A549 (cell line): ENCODE results near the gene ROR2. TPM values are rescaled to one million over a fixed set of nuclear protein-coding genes. Genes with fewer than 3 reads are reported as not detected.
"Not testable (repeated sequence)": the region's sequence is repeated elsewhere in the genome, so short reads cannot be mapped to it uniquely, and the experiment has no call there.

Experiments
- ATAC-seq, 2 experiments: fragments of 200-7000 bp in 1 of 2; fragments of >200 bp in 1 of 2; cut with Nextera tagmentation in 1 of 2; cut with Tn5 transposase in 1 of 2; 3 replicates each; pipeline versions ENCODE4 v1.8.0 to v1.9.1; 2018 to 2020; ENCODE audit warnings: mild to moderate bottlenecking in 1 of 2, moderate library complexity in 1 of 2
- CTCF ChIA-PET: fragments of 300-600 bp; sonication (Branson Sonifier 250); formaldehyde crosslinking; extraction: SDS; loops from one replicate; lab custom pipeline; 2021; ENCODE audit warnings: antibody characterized with exemption, inconsistent platforms; lab: Yijun Ruan, JAX
- POLR2A ChIA-PET: fragments of 350-600 bp; formaldehyde crosslinking; extraction: SDS; loops from one replicate; lab custom pipeline; 2021; ENCODE audit warnings: antibody characterized with exemption, inconsistent platforms; lab: Yijun Ruan, JAX
- DNase-seq, 2 experiments: peaks; one replicate each; pipeline versions ENCODE4 v3.0.0 to v3.0.0-alpha.2; 2011 to 2016; ENCODE audit warnings: low read depth in 1 of 2, low spot score in 1 of 2
- FAIRE-seq: peaks from 2 replicates; lab custom pipeline; 2011; peaks lifted over from hg19 to GRCh38; lab: Jason Lieb, UNC
- H3K27ac ChIP-seq, 2 experiments: fragments of >200 bp; sonication (Bioruptor Twin); formaldehyde crosslinking; 3 replicates each; pipeline ENCODE4 v1.5.1; 2016 to 2017
- H3K4me1 ChIP-seq: fragments of >200 bp; sonication (Bioruptor Twin); formaldehyde crosslinking; 3 replicates; pipeline ENCODE4 v1.6.1; 2016
- H3K4me2 ChIP-seq: fragments of >200 bp; sonication (Bioruptor Twin); formaldehyde crosslinking; 3 replicates; pipeline ENCODE4 v1.6.1; 2016
- H3K4me3 ChIP-seq: fragments of >200 bp; sonication (Bioruptor Twin); formaldehyde crosslinking; 3 replicates; pipeline ENCODE4 v1.5.1; 2016
- H3K9me3 ChIP-seq: fragments of >200 bp; sonication (Bioruptor Twin); formaldehyde crosslinking; 3 replicates; pipeline ENCODE4 v1.6.1; 2016
- BHLHE40 ChIP-seq: IDR thresholded peaks from 2 replicates; pipeline ENCODE4 v1.6.1; 2012; ENCODE audit warnings: low read depth, low read length, inconsistent platforms
- CBX8 ChIP-seq: fragments of 200-600 bp; sonication (generic); IDR thresholded peaks from 2 replicates; pipeline ENCODE4 v1.6.1; 2016
- CHD2 ChIP-seq: fragments of 150-350 bp; IDR thresholded peaks from 2 replicates; pipeline ENCODE4 v1.6.1; 2014; ENCODE audit warnings: low read length; ENCODE audit not compliant: partially characterized antibody
- EHF ChIP-seq: fragments of 250-450 bp; sonication (Bioruptor Pico); IDR thresholded peaks from 2 replicates; pipeline ENCODE4 v1.5.0; 2020; ENCODE audit warnings: mild to moderate bottlenecking
- EP300 ChIP-seq, 2 experiments: fragments of >200 bp; sonication (Bioruptor Twin); formaldehyde crosslinking; IDR thresholded peaks; 2 replicates in 1 of 2; 3 replicates in 1 of 2; pipeline ENCODE4 v1.6.1; 2016 to 2017
- HOXA7 ChIP-seq: fragments of 250-450 bp; sonication (Bioruptor Pico); IDR thresholded peaks from 2 replicates; pipeline ENCODE4 v1.5.0; 2020; ENCODE audit warnings: mild to moderate bottlenecking, moderate library complexity
- HOXB13 ChIP-seq: fragments of 250-450 bp; sonication (Bioruptor Pico); IDR thresholded peaks from 2 replicates; pipeline ENCODE4 v1.5.0; 2020; ENCODE audit warnings: low read depth, mild to moderate bottlenecking, moderate library complexity
- POLR2A ChIP-seq: IDR thresholded peaks from 2 replicates; pipeline ENCODE4 v1.6.1; 2012; ENCODE audit warnings: mild to moderate bottlenecking, low read length
- SMC3 ChIP-seq: fragments of >200 bp; sonication (Bioruptor Twin); formaldehyde crosslinking; IDR thresholded peaks from 3 replicates; pipeline ENCODE4 v1.6.1; 2018; ENCODE audit warnings: inconsistent platforms
- SREBF2 ChIP-seq: fragments of 450-650 bp; IDR thresholded peaks from 2 replicates; pipeline ENCODE4 v1.6.1; 2014; ENCODE audit warnings: mild to moderate bottlenecking, moderate library complexity
- TFCP2L1 ChIP-seq: fragments of 250-450 bp; sonication (Bioruptor Pico); IDR thresholded peaks from 2 replicates; pipeline ENCODE4 v1.5.0; 2021; ENCODE audit warnings: mild to moderate bottlenecking
- TP53 ChIP-seq: fragments of 250-450 bp; sonication (Bioruptor Pico); IDR thresholded peaks from 2 replicates; pipeline ENCODE4 v1.5.0; 2021; ENCODE audit warnings: mild to moderate bottlenecking, moderate library complexity
- ZC3H11A ChIP-seq: fragments of 450-650 bp; IDR thresholded peaks from 2 replicates; pipeline ENCODE4 v1.6.1; 2014; ENCODE audit warnings: antibody characterized with exemption, mild to moderate bottlenecking
- ZFP36 ChIP-seq: fragments of 450-650 bp; IDR thresholded peaks from 2 replicates; pipeline ENCODE4 v1.6.1; 2014; ENCODE audit warnings: borderline replicate concordance; ENCODE audit not compliant: partially characterized antibody
- WGBS: methylation state at CpG from one replicate; pipeline ENCODE4 v1.1.6; 2017; ENCODE audit errors: missing lambda C conversion rate; 5-methylcytosine and 5-hydroxymethylcytosine counted together
- polyA plus RNA-seq, 4 experiments: library from polyadenylated mRNA; depleted of rRNA in 3 of 4; stranded (reverse); fragments of >200 nt; fragmentation: RNase III in 1 of 4; extraction: RNeasy Plus Mini Kit Qiagen cat#74134 plus additional on column Dnase treatment in 1 of 4; gene quantifications; 2 replicates in 3 of 4; 3 replicates in 1 of 4; pipeline ENCODE4 v1.2.3, GENCODE V29; 2011 to 2017
- TF ChIP-seq, protein P1 (sequence below): fragments of >200 bp; sonication (Bioruptor Twin); formaldehyde crosslinking; IDR thresholded peaks from 3 replicates; pipeline ENCODE4 v1.6.1; 2016
- TF ChIP-seq, protein P2 (sequence below): fragments of 250-450 bp; sonication (Bioruptor Pico); IDR thresholded peaks from 2 replicates; pipeline ENCODE4 v1.5.0; 2020; ENCODE audit warnings: low read depth, mild to moderate bottlenecking, moderate library complexity
- TF ChIP-seq, protein P3 (sequence below): fragments of >200 bp; sonication (Bioruptor Twin); formaldehyde crosslinking; IDR thresholded peaks from 2 replicates; pipeline ENCODE4 v1.6.1; 2016
- TF ChIP-seq, protein P4 (sequence below): fragments of 450-650 bp; IDR thresholded peaks from 2 replicates; pipeline ENCODE4 v1.6.1; 2014; ENCODE audit warnings: antibody characterized with exemption
- TF ChIP-seq, protein P5 (sequence below): fragments of >200 bp; sonication (Bioruptor Twin); formaldehyde crosslinking; IDR thresholded peaks from 3 replicates; pipeline ENCODE4 v1.5.1; 2016
- TF ChIP-seq, protein P6 (sequence below): fragments of 200-600 bp; sonication (generic); IDR thresholded peaks from 2 replicates; pipeline ENCODE4 v1.6.1; 2016; ENCODE audit warnings: antibody characterized with exemption, mild to moderate bottlenecking, moderate library complexity

ROR2 gene
- polyA plus RNA-seq, 2 of the 4 experiments (the other 2 are of a cell fraction), result 0.12 to 0.53 TPM

DNA sequence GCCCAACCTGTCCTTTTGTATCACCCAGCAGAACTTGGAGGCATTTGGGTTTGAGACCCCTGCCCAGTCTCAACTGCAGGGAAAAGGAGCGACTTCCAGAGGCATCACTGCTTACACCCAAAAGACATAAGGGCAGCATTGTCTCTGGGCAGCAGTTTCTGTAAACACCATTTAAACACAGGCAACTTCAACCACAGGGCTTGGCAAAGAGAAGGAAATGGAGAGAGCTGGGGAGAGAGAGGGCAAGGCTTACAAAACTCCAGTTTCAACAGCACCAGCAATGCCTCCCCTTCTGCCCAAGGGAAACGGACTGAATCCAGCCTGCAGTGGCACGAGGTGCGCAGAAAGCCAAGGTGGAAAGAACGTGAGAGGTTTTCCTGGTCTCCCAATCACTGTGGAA lies 147.6 kb downstream of the ROR2 start (continued):
- TF ChIP-seq, protein P1, sequence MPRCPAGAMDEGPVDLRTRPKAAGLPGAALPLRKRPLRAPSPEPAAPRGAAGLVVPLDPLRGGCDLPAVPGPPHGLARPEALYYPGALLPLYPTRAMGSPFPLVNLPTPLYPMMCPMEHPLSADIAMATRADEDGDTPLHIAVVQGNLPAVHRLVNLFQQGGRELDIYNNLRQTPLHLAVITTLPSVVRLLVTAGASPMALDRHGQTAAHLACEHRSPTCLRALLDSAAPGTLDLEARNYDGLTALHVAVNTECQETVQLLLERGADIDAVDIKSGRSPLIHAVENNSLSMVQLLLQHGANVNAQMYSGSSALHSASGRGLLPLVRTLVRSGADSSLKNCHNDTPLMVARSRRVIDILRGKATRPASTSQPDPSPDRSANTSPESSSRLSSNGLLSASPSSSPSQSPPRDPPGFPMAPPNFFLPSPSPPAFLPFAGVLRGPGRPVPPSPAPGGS, result no peak
- TF ChIP-seq, protein P2, sequence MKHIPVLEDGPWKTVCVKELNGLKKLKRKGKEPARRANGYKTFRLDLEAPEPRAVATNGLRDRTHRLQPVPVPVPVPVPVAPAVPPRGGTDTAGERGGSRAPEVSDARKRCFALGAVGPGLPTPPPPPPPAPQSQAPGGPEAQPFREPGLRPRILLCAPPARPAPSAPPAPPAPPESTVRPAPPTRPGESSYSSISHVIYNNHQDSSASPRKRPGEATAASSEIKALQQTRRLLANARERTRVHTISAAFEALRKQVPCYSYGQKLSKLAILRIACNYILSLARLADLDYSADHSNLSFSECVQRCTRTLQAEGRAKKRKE (CRISPR knock-in tag), result no peak
- no peak for TF ChIP-seq ZFP36
- no peak for TF ChIP-seq TP53 (CRISPR knock-in tag)

DNA sequence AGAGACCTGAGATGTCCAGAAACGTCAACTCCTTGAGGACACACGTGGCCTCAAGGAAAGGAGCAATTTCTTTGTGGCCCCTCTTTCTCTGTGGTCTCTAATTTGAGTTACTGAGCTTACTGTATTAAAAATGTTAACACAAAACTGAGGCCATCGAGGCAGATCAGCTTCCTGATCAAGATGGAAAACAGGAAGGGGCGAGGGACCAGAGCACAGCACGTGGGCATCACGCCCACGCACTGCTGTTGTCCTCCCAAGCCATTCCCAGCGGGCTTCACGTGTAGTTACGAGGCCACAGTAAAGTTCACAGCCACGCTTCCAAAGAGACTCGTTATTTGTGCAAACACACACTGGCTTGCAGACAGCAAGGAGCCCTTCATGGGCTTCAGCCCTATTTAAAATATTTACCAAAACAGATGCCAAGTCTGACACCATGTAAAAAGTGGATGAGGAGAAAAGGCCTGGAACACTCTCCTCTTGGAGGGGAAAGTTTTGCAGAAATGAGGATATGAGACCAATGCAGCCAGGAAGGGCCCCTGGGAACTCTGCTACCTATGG lies 149.5 kb downstream of the ROR2 start:
- FAIRE-seq, result no peak
- TF ChIP-seq EP300 (IDR thresholded peaks at IDR 0.05) (no peak), SMC3 (no peak), HOXB13 (no peak), BHLHE40 (no peak), TFCP2L1 (CRISPR knock-in tag) (no peak), HOXA7 (CRISPR knock-in tag) (no peak), ZC3H11A (no peak), CHD2 (no peak), EHF (no peak), SREBF2 (no peak), POLR2A (no peak)
- TF ChIP-seq, protein P3, sequence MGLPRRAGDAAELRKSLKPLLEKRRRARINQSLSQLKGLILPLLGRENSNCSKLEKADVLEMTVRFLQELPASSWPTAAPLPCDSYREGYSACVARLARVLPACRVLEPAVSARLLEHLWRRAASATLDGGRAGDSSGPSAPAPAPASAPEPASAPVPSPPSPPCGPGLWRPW, result no peak
- TF ChIP-seq, protein P4, sequence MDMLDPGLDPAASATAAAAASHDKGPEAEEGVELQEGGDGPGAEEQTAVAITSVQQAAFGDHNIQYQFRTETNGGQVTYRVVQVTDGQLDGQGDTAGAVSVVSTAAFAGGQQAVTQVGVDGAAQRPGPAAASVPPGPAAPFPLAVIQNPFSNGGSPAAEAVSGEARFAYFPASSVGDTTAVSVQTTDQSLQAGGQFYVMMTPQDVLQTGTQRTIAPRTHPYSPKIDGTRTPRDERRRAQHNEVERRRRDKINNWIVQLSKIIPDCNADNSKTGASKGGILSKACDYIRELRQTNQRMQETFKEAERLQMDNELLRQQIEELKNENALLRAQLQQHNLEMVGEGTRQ, result no peak
- TF ChIP-seq, protein P2 (CRISPR knock-in tag), result no peak
- WGBS, result 61% methylated on average over 12 of the region's 12 CpGs
- ChIA-PET POLR2A (no interaction called here), CTCF (interaction anchor here (1.0 kb wide), 1 partner anchor 886 kb away, joined by 3 read pairs; no protein-coding TSS in a partner anchor)
- Histone ChIP-seq H3K4me1 (no peaks in the 10 kb centered on the region; the same call in 2 of the 3 replicates), H3K4me3 (no peak overlapping the region), H3K27ac (no peak overlapping the region), H3K4me2 (no peak overlapping the region), H3K9me3 (no peaks in the 10 kb centered on the region)
- ATAC-seq, result no peak
- no peak for DNase-seq

DNA sequence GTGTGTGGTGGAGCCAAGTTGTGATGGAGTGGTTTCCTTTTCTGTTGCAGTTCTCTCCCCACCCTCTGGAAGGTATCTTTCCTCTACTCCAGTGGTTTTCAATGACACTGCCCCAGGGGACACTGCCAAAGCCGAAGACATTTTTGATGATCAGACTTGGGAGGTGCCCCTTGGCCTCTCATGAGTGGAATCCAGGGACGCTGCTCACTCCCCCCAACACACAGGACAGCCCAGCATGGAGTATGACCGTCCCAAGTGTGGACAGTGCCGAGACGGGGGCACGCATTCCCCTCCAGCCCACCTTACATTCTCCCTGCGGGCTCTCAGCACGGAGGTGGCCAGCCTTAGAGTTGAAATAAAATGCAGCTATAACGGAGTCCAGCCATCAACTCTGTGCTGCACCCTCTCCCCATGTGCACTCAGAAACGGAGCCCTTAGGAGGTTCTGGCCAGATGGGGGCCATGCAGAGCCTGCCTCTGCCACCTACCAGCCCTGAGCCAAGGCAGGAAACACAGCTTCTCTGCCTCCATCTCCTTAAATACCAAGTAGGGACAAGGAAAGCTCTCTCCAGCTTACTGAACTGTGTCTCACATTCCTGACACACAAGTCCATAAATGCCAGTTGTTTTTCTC lies 150.8 kb downstream of the ROR2 start:
- CTCF ChIA-PET, result interaction anchor here (1.0 to 1.9 kb wide), 3 partner anchors 23 to 151 kb away, joined by 3 to 7 read pairs (median 3); partner anchors contain the start of gene ROR2
- H3K4me2 ChIP-seq, result peak overlapping the region; percentile 49; the same call in 2 of the 3 replicates
- POLR2A ChIA-PET, result no interaction called here
- no peak for DNase-seq
- FAIRE-seq, result no peak
- peak; percentile 32 to 38; a peak in 3 of 6 replicates for ATAC-seq
- 84% methylated on average over 9 of the region's 10 CpGs for WGBS
- H3K4me1 ChIP-seq, result no peaks in the 10 kb centered on the region; the same call in 2 of the 3 replicates
- TF ChIP-seq, protein P5, sequence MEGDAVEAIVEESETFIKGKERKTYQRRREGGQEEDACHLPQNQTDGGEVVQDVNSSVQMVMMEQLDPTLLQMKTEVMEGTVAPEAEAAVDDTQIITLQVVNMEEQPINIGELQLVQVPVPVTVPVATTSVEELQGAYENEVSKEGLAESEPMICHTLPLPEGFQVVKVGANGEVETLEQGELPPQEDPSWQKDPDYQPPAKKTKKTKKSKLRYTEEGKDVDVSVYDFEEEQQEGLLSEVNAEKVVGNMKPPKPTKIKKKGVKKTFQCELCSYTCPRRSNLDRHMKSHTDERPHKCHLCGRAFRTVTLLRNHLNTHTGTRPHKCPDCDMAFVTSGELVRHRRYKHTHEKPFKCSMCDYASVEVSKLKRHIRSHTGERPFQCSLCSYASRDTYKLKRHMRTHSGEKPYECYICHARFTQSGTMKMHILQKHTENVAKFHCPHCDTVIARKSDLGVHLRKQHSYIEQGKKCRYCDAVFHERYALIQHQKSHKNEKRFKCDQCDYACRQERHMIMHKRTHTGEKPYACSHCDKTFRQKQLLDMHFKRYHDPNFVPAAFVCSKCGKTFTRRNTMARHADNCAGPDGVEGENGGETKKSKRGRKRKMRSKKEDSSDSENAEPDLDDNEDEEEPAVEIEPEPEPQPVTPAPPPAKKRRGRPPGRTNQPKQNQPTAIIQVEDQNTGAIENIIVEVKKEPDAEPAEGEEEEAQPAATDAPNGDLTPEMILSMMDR, result no peak
- no peak for TF ChIP-seq CBX8
- TF ChIP-seq, protein P6, sequence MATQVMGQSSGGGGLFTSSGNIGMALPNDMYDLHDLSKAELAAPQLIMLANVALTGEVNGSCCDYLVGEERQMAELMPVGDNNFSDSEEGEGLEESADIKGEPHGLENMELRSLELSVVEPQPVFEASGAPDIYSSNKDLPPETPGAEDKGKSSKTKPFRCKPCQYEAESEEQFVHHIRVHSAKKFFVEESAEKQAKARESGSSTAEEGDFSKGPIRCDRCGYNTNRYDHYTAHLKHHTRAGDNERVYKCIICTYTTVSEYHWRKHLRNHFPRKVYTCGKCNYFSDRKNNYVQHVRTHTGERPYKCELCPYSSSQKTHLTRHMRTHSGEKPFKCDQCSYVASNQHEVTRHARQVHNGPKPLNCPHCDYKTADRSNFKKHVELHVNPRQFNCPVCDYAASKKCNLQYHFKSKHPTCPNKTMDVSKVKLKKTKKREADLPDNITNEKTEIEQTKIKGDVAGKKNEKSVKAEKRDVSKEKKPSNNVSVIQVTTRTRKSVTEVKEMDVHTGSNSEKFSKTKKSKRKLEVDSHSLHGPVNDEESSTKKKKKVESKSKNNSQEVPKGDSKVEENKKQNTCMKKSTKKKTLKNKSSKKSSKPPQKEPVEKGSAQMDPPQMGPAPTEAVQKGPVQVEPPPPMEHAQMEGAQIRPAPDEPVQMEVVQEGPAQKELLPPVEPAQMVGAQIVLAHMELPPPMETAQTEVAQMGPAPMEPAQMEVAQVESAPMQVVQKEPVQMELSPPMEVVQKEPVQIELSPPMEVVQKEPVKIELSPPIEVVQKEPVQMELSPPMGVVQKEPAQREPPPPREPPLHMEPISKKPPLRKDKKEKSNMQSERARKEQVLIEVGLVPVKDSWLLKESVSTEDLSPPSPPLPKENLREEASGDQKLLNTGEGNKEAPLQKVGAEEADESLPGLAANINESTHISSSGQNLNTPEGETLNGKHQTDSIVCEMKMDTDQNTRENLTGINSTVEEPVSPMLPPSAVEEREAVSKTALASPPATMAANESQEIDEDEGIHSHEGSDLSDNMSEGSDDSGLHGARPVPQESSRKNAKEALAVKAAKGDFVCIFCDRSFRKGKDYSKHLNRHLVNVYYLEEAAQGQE, result no peak
- no peaks in the 10 kb centered on the region for H3K9me3 ChIP-seq
- H3K27ac ChIP-seq, result no peak overlapping the region
- H3K4me3 ChIP-seq, result no peak overlapping the region

DNA sequence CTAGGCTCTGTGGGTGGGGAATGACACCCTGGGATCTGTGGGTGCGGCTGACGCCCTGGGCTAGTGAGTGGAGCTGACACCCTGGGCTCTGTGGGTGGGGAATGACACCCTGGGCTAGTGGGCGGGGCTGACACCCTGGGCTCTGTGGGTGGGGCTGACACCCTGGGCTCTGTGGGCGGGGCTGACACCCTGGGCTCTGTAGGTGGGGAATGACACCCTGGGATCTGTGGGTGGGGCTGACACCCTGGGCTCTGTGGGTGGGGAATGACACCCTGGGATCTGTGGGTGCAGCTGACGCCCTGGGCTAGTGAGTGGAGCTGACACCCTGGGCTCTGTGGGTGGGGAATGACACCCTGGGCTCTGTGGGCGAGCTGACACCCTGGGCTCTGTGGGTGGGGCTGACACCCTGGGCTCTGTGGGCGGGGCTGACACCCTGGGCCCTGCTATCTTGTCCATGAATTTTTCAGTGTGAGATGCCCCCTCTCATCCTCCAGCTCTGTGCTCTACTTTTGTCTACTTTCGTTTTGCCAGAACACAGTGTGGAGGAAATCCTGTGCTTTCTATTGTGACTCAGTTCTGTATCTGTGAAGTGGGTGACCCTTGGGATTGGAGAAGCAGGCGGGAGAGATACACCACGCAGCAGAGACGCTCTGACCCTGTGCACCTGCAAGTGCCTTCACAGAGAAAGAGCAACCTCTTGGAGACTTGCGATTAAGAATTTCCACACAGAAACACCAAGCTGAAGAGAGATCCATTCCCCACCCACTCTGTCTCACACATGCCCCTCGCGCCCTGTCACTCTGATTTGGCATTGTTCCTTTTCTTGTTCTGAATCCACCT lies 151.5 kb downstream of the ROR2 start:
- ATAC-seq, DNase-seq, H3K4me3 ChIP-seq, POLR2A ChIA-PET, FAIRE-seq, H3K27ac ChIP-seq, H3K9me3 ChIP-seq, H3K4me1 ChIP-seq: not testable (repeated sequence)
- 57% methylated on average over 9 of the region's 14 CpGs for WGBS
- CTCF ChIA-PET, result interaction anchor here (1.0 to 1.9 kb wide), 3 partner anchors 22 to 152 kb away, joined by 3 to 7 read pairs (median 3); partner anchors contain the start of gene ROR2
- H3K4me2 ChIP-seq, result peak overlapping the region; percentile 49
